Brain microvascular endothelial cell (primary cell): ENCODE data around the gene LRP5.

ENCODE experiments used
- DNase-seq: peaks from one replicate; pipeline ENCODE4 v3.0.0-alpha.2; 2020
- H3K27ac ChIP-seq: fragments of 250-450 bp; sonication (Bioruptor Pico); 2 replicates; pipeline ENCODE4 v1.5.1; 2020; ENCODE audit warnings: mild to moderate bottlenecking, moderate library complexity
- H3K27me3 ChIP-seq: fragments of 250-450 bp; sonication (Bioruptor Pico); replicated peaks from 2 replicates; pipeline ENCODE4 v1.5.1; 2020; ENCODE audit warnings: mild to moderate bottlenecking
- H3K36me3 ChIP-seq: fragments of 250-450 bp; sonication (Bioruptor Pico); replicated peaks from 2 replicates; pipeline ENCODE4 v1.5.1; 2020; ENCODE audit warnings: mild to moderate bottlenecking
- H3K4me3 ChIP-seq: 2 replicates; pipeline ENCODE4 v1.5.1; 2011; ENCODE audit warnings: low read depth, mild to moderate bottlenecking, control low read depth, low read length, moderate library complexity
- CTCF ChIP-seq: IDR thresholded peaks from 2 replicates; pipeline ENCODE4 v1.5.1; 2011; ENCODE audit warnings: low read depth, mild to moderate bottlenecking, moderate library complexity, low read length, control low read depth, inconsistent platforms; ENCODE audit errors: missing control alignments
- in situ Hi-C: cut with HindIII; loops from 2 replicates; pipeline ENCODE4 v1.10.0; 2017; ENCODE audit warnings: low sequenced_read_pairs, low pct_ligation_motif_present

LRP5 gene

GRCh38 chr11:68337399-68337835 lies 25.0 kb downstream of the LRP5 start:
- DNase-seq, result no peak
- Histone ChIP-seq H3K27ac (no peak overlapping the region), H3K27me3 (no peaks in the 10 kb centered on the region), H3K4me3 (no peak overlapping the region), H3K36me3 (no peaks in the 10 kb centered on the region)
- in situ Hi-C loops, result no loop called here
- no peak for TF ChIP-seq CTCF

- Histone ChIP-seq H3K27me3 (no peaks in the 10 kb centered on the region), H3K4me3 (no peak overlapping the region), H3K36me3 (no peaks in the 10 kb centered on the region), H3K27ac (peak overlapping the region; percentile 56)
- peak; percentile 55 for DNase-seq
- in situ Hi-C loops, result no loop called here
- TF ChIP-seq CTCF, result no peak
Measured at GRCh38 chr11:68338051-68338780, 25.8 kb downstream of the LRP5 start.

GRCh38 chr11:68340003-68340767 lies 27.8 kb downstream of the LRP5 start:
- Histone ChIP-seq H3K4me3 (no peak overlapping the region), H3K27ac (no peak overlapping the region), H3K27me3 (no peaks in the 10 kb centered on the region), H3K36me3 (no peaks in the 10 kb centered on the region)
- TF ChIP-seq CTCF, result no peak
- no peak for DNase-seq
- in situ Hi-C loops, result no loop called here

GRCh38 chr11:68340784-68341556 lies 28.6 kb downstream of the LRP5 start:
- no peak overlapping the region for H3K27ac ChIP-seq
- no peaks in the 10 kb centered on the region for H3K27me3 ChIP-seq
- in situ Hi-C loops, result no loop called here
- DNase-seq, result no peak
- no peak overlapping the region for H3K4me3 ChIP-seq
- TF ChIP-seq CTCF, result no peak
- no peaks in the 10 kb centered on the region for H3K36me3 ChIP-seq

- no peaks in the 10 kb centered on the region for H3K36me3 ChIP-seq
- no peak overlapping the region for H3K4me3 ChIP-seq
- in situ Hi-C loops, result no loop called here
- no peak overlapping the region for H3K27ac ChIP-seq
- H3K27me3 ChIP-seq, result no peaks in the 10 kb centered on the region
- peak; percentile 45 for TF ChIP-seq CTCF
- DNase-seq, result no peak
Measured at GRCh38 chr11:68341557-68342458, 29.4 kb downstream of the LRP5 start.
